ENCODE results near the gene GPR45.

GPR45 gene

GRCh38 chr2:105290981-105291660 lies 49.6 kb downstream of the GPR45 start:
- in situ Hi-C loops (cut with HindIII; ENCODE audit: low sequenced_read_pairs) = no loop called here
- no peak for DNase-seq (ENCODE audit: low read depth)
- H3K4me3 ChIP-seq (ENCODE audit: low read depth, low read length) = no peak overlapping the region
- TF ChIP-seq, protein P1, sequence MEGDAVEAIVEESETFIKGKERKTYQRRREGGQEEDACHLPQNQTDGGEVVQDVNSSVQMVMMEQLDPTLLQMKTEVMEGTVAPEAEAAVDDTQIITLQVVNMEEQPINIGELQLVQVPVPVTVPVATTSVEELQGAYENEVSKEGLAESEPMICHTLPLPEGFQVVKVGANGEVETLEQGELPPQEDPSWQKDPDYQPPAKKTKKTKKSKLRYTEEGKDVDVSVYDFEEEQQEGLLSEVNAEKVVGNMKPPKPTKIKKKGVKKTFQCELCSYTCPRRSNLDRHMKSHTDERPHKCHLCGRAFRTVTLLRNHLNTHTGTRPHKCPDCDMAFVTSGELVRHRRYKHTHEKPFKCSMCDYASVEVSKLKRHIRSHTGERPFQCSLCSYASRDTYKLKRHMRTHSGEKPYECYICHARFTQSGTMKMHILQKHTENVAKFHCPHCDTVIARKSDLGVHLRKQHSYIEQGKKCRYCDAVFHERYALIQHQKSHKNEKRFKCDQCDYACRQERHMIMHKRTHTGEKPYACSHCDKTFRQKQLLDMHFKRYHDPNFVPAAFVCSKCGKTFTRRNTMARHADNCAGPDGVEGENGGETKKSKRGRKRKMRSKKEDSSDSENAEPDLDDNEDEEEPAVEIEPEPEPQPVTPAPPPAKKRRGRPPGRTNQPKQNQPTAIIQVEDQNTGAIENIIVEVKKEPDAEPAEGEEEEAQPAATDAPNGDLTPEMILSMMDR (IDR thresholded peaks at IDR 0.05; ENCODE audit: low read depth, low read length, missing control alignments) = no peak

GRCh38 chr2:105291981-105292380 lies 50.4 kb downstream of the GPR45 start:
- in situ Hi-C loops (cut with HindIII; ENCODE audit: low sequenced_read_pairs) = no loop called here
- no peak for DNase-seq (ENCODE audit: low read depth)
- TF ChIP-seq, protein P1 (IDR thresholded peaks at IDR 0.05; ENCODE audit: low read depth, low read length, missing control alignments) = no peak
- no peak overlapping the region for H3K4me3 ChIP-seq (ENCODE audit: low read depth, low read length)

Measured in astrocyte of the cerebellum (primary cell).